ENCODE data around the gene HOXA3.

Gene HOXA3

GRCh38 chr7:27126596-27127327, 25.6 kb downstream of the HOXA3 start:
- no peak for DNase-seq

- no peak for DNase-seq
Observed at GRCh38 chr7:27125986-27126394, 26.4 kb downstream of the HOXA3 start.

- DNase-seq: no peak
Observed at GRCh38 chr7:27124902-27125689, 27.3 kb downstream of the HOXA3 start.

- DNase-seq: no peak
Observed at GRCh38 chr7:27124096-27124901, 28.1 kb downstream of the HOXA3 start.

GRCh38 chr7:27123477-27124053, 28.8 kb downstream of the HOXA3 start:
- DNase-seq: no peak

GRCh38 chr7:27123007-27123476, 29.3 kb downstream of the HOXA3 start:
- no peak for DNase-seq

GRCh38 chr7:27122077-27122910, 30.1 kb downstream of the HOXA3 start:
- DNase-seq: no peak

GRCh38 chr7:27121684-27122076, 30.7 kb downstream of the HOXA3 start:
- no peak for DNase-seq

- no peak for DNase-seq
Observed at GRCh38 chr7:27119412-27119911, 32.9 kb downstream of the HOXA3 start.

GRCh38 chr7:27118580-27118979, 33.8 kb downstream of the HOXA3 start:
- DNase-seq: no peak

- DNase-seq: no peak
Observed at GRCh38 chr7:27117887-27118491, 34.4 kb downstream of the HOXA3 start.

- DNase-seq: no peak
Observed at GRCh38 chr7:27116962-27117886, 35.2 kb downstream of the HOXA3 start.

- DNase-seq: no peak
Observed at GRCh38 chr7:27116031-27116961, 36.1 kb downstream of the HOXA3 start.

GRCh38 chr7:27115221-27116026, 37.0 kb downstream of the HOXA3 start:
- DNase-seq: no peak

- no peak for DNase-seq
Observed at GRCh38 chr7:27114881-27115220, 37.5 kb downstream of the HOXA3 start.

GRCh38 chr7:27113991-27114769, 38.2 kb downstream of the HOXA3 start:
- DNase-seq: no peak

Measured in central memory CD4-positive, alpha-beta T cell (primary cell).